ENCODE data around the gene KLF13.

- TF ChIP-seq CTCF (IDR thresholded peaks at IDR 0.05; ENCODE audit: low read depth, low read length) (no peak), POLR2A (IDR thresholded peaks at IDR 0.05; ENCODE audit: extremely low read depth, insufficient read length) (no peak), MAX (IDR thresholded peaks at IDR 0.05; ENCODE audit: low read depth, low read length) (no peak), MYC (IDR thresholded peaks at IDR 0.05; ENCODE audit: low read depth, low read length) (no peak)
Measured at GRCh38 chr15:31301673-31301990, 25.0 kb upstream of the KLF13 start.
